Measurements from ENCODE around the gene CD28. TPM values are rescaled to one million over a fixed set of nuclear protein-coding genes. Genes with fewer than 3 reads are reported as not detected.

The CD28 gene
- total and polyA plus RNA-seq, 7 donors, result 0.01 to 0.71 (median 0.17) TPM

- DNase-seq (no peak), ATAC-seq (no peak)
- Histone ChIP-seq H3K36me3 (ENCODE audit: insufficient read depth in 1 of 2, low read depth in 1 of 2) (no peaks in the 10 kb centered on the region), H3K27ac (no peak overlapping the region), H3K4me1 (peaks cover 10% of the 10 kb centered on the region), H3K9me3 (no peaks in the 10 kb centered on the region), H3K4me3 (no peak overlapping the region), H3K27me3 (ENCODE audit: insufficient read depth in 3 of 3, low read length in 2 of 3) (no peaks in the 10 kb centered on the region)
- TF ChIP-seq, protein P1, sequence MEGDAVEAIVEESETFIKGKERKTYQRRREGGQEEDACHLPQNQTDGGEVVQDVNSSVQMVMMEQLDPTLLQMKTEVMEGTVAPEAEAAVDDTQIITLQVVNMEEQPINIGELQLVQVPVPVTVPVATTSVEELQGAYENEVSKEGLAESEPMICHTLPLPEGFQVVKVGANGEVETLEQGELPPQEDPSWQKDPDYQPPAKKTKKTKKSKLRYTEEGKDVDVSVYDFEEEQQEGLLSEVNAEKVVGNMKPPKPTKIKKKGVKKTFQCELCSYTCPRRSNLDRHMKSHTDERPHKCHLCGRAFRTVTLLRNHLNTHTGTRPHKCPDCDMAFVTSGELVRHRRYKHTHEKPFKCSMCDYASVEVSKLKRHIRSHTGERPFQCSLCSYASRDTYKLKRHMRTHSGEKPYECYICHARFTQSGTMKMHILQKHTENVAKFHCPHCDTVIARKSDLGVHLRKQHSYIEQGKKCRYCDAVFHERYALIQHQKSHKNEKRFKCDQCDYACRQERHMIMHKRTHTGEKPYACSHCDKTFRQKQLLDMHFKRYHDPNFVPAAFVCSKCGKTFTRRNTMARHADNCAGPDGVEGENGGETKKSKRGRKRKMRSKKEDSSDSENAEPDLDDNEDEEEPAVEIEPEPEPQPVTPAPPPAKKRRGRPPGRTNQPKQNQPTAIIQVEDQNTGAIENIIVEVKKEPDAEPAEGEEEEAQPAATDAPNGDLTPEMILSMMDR (IDR thresholded peaks at IDR 0.05), result no peak
- 75 to 80% (median 75%) methylated on average over 4 of the region's 4 CpGs for WGBS, 3 donors
- intact Hi-C loops (cut with DNase I), result no loop called here
These were observed 13.3 kb downstream of the CD28 start for GRCh38 chr2:203719456-203720410.

GRCh38 chr2:203720915-203721672 is 14.7 kb downstream of the CD28 start:
- no peak overlapping the region for H3K27ac ChIP-seq
- DNase-seq (no peak), ATAC-seq (no peak)
- no peak overlapping the region for H3K4me3 ChIP-seq
- intact Hi-C loops (cut with DNase I), result no loop called here
- H3K9me3 ChIP-seq, result no peaks in the 10 kb centered on the region
- peaks cover 10% of the 10 kb centered on the region for H3K4me1 ChIP-seq
- H3K36me3 ChIP-seq (ENCODE audit: insufficient read depth in 1 of 2, low read depth in 1 of 2), result no peaks in the 10 kb centered on the region
- WGBS, 3 donors, result 83 to 85% (median 84%) methylated on average over 6 of the region's 6 CpGs
- TF ChIP-seq, protein P1 (IDR thresholded peaks at IDR 0.05), result no peak
- no peaks in the 10 kb centered on the region for H3K27me3 ChIP-seq (ENCODE audit: insufficient read depth in 3 of 3, low read length in 2 of 3)

GRCh38 chr2:203721781-203722300 is 15.4 kb downstream of the CD28 start:
- WGBS, 3 donors, result 83 to 95% (median 91%) methylated on average over 3 of the region's 3 CpGs
- intact Hi-C loops (cut with DNase I), result no loop called here
- Histone ChIP-seq H3K4me1 (peaks cover 10% of the 10 kb centered on the region), H3K27ac (no peak overlapping the region), H3K27me3 (ENCODE audit: insufficient read depth in 3 of 3, low read length in 2 of 3) (no peaks in the 10 kb centered on the region), H3K36me3 (ENCODE audit: insufficient read depth in 1 of 2, low read depth in 1 of 2) (no peaks in the 10 kb centered on the region), H3K9me3 (no peaks in the 10 kb centered on the region), H3K4me3 (no peak overlapping the region)
- DNase-seq (no peak), ATAC-seq (no peak)
- TF ChIP-seq, protein P1 (IDR thresholded peaks at IDR 0.05), result no peak

GRCh38 chr2:203722411-203722810 is 16.0 kb downstream of the CD28 start:
- TF ChIP-seq, protein P1 (IDR thresholded peaks at IDR 0.05), result no peak
- DNase-seq (no peak), ATAC-seq (no peak)
- Histone ChIP-seq H3K4me1 (peaks cover 10% of the 10 kb centered on the region), H3K27me3 (ENCODE audit: insufficient read depth in 3 of 3, low read length in 2 of 3) (no peaks in the 10 kb centered on the region), H3K4me3 (no peak overlapping the region), H3K9me3 (no peaks in the 10 kb centered on the region), H3K36me3 (ENCODE audit: insufficient read depth in 1 of 2, low read depth in 1 of 2) (no peaks in the 10 kb centered on the region), H3K27ac (peak overlapping the region; percentile 23)
- intact Hi-C loops (cut with DNase I), result no loop called here
- WGBS, 3 donors, result 35 to 54% (median 39%) methylated on average over 2 of the region's 2 CpGs

Measured in psoas muscle (tissue), 8 donors.